ENCODE measurements around the gene ATAD3B.
"Not testable (repeated sequence)": the region's sequence is repeated elsewhere in the genome, so short reads cannot be mapped to it uniquely, and the experiment has no call there.

ATAD3B gene

DNA sequence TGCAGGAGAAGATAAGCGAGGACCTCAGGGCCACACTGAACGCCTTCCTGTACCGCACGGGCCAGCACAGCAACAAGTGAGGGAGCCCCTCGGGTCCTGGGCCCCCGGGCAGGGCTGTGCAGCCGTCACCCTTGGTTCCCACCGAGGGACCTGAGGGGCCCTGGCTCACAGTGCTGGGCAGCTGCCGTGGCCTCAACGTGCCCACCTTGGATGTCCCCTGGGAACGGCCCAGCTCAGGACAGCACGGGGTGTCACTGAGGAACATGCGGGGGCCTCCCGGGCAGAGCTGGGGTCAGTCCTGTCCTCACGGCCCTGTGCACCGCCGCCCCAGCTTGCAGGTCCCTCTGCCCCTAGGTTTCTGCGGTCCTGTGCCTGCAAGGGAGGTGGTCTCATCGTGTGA lies 12.4 kb upstream of the ATAD3B start:
- H3K4me1 ChIP-seq (ENCODE audit: control extremely low read depth in 1 of 4, control insufficient read depth in 4 of 4, insufficient read depth in 4 of 4, low read length in 3 of 4) = peaks cover 0 to 21% (median 9%) of the 10 kb centered on the region in 4 experiments
- H3K27ac ChIP-seq (ENCODE audit: insufficient read depth in 1 of 2, low read depth in 1 of 2, low read length in 2 of 2, poor library complexity in 1 of 2, severe bottlenecking in 2 of 2); H3K36me3 ChIP-seq (ENCODE audit: control insufficient read depth in 4 of 4, insufficient read depth in 4 of 4, low read length in 3 of 4); H3K27me3 ChIP-seq (replicated peaks in 2 of 5; ENCODE audit: control insufficient read depth in 4 of 5, insufficient read depth in 5 of 5, low read length in 4 of 5); H3K9me3 ChIP-seq (ENCODE audit: control extremely low read depth in 1 of 5, control insufficient read depth in 4 of 5, insufficient read depth in 2 of 5, low read depth in 1 of 5, low read length in 4 of 5); CTCF ChIA-PET; H3K4me3 ChIP-seq (ENCODE audit: control insufficient read depth in 1 of 7, extremely low read depth in 1 of 7, insufficient read depth in 4 of 7, low read depth in 2 of 7, low read length in 6 of 7); DNase-seq; POLR2A ChIA-PET: not testable (repeated sequence)
- 96% methylated on average over 4 of the region's 19 CpGs for WGBS (ENCODE audit: insufficient coverage)

DNA sequence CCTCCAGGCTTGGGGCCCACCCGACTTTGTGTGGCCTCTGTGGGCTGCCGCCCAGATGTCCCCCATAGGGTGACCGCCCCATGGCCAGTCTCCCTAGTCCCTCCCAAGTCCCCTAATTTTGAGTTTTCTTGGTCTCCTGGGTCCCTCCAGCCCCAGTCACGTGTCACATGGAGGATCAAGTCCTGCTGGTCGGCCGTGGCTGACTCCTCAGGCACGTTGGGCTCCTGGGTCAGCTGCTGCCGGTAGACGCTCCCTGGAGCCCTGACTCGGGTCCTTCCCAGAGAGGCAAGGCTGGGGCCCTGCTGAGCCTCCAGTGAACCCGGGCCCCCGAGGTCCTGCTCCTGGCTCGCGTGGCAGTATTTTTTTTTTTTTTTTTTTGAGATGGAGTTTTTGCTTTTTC lies 11.9 kb upstream of the ATAD3B start:
- DNase-seq; H3K9me3 ChIP-seq (ENCODE audit: control extremely low read depth in 1 of 5, control insufficient read depth in 4 of 5, insufficient read depth in 2 of 5, low read depth in 1 of 5, low read length in 4 of 5); H3K4me3 ChIP-seq (ENCODE audit: control insufficient read depth in 1 of 7, extremely low read depth in 1 of 7, insufficient read depth in 4 of 7, low read depth in 2 of 7, low read length in 6 of 7); POLR2A ChIA-PET; H3K27me3 ChIP-seq (replicated peaks in 2 of 5; ENCODE audit: control insufficient read depth in 4 of 5, insufficient read depth in 5 of 5, low read length in 4 of 5); H3K27ac ChIP-seq (ENCODE audit: insufficient read depth in 1 of 2, low read depth in 1 of 2, low read length in 2 of 2, poor library complexity in 1 of 2, severe bottlenecking in 2 of 2); CTCF ChIA-PET; H3K36me3 ChIP-seq (ENCODE audit: control insufficient read depth in 4 of 4, insufficient read depth in 4 of 4, low read length in 3 of 4): not testable (repeated sequence)
- WGBS (ENCODE audit: insufficient coverage) = 94% methylated on average over 8 of the region's 14 CpGs
- peaks cover 0 to 21% (median 9%) of the 10 kb centered on the region in 4 experiments for H3K4me1 ChIP-seq (ENCODE audit: control extremely low read depth in 1 of 4, control insufficient read depth in 4 of 4, insufficient read depth in 4 of 4, low read length in 3 of 4)

DNA sequence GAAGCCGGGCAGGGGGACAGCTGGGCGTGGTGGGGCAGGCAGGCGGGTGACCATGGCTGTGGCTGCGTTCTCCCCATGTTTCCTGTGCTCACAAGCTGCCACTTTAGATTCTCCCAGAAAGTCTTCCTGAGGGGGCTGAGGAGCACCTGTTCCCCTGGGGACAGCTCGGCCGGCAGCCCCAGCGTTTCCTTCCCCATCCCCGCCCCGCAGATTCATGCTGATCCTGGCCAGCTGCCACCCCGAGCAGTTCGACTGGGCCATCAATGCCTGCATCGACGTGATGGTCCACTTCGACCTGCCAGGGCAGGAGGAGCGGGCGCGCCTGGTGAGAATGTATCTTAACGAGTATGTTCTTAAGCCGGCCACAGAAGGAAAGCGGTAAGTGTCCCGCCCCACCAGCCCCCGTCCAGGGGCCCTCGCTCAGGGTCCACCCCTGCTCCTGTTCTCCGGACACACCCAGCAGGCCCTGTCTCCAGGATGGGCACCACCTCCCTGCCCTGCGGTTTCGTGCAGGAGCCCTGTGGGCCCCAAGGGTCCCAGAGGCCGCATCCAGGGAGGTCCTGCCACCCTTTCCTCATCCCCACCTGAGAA lies 10.9 kb upstream of the ATAD3B start:
- 27% methylated on average over 25 of the region's 27 CpGs for WGBS (ENCODE audit: insufficient coverage)
- POLR2A ChIA-PET = no interaction called here
- Histone ChIP-seq H3K4me1 (ENCODE audit: control extremely low read depth in 1 of 4, control insufficient read depth in 4 of 4, insufficient read depth in 4 of 4, low read length in 3 of 4) (peaks cover 0 to 21% (median 9%) of the 10 kb centered on the region in 4 experiments), H3K36me3 (ENCODE audit: control insufficient read depth in 4 of 4, insufficient read depth in 4 of 4, low read length in 3 of 4) (no peaks in the 10 kb centered on the region), H3K27ac (ENCODE audit: insufficient read depth in 1 of 2, low read depth in 1 of 2, low read length in 2 of 2, poor library complexity in 1 of 2, severe bottlenecking in 2 of 2) (no peak overlapping the region), H3K27me3 (replicated peaks in 2 of 5; ENCODE audit: control insufficient read depth in 4 of 5, insufficient read depth in 5 of 5, low read length in 4 of 5) (peaks cover 0 to 2% (median 0%) of the 10 kb centered on the region in 5 experiments), H3K9me3 (ENCODE audit: control extremely low read depth in 1 of 5, control insufficient read depth in 4 of 5, insufficient read depth in 2 of 5, low read depth in 1 of 5, low read length in 4 of 5) (no peaks in the 10 kb centered on the region), H3K4me3 (ENCODE audit: control insufficient read depth in 1 of 7, extremely low read depth in 1 of 7, insufficient read depth in 4 of 7, low read depth in 2 of 7, low read length in 6 of 7) (peak overlapping the region in 1 of 7 experiments; percentile 7)
- DNase-seq = peak in 1 of 3 donors; percentile 31
- CTCF ChIA-PET = interaction anchor here (0.8 kb wide), 1 partner anchor 9 kb away, joined by 5 read pairs; no protein-coding TSS in a partner anchor

DNA sequence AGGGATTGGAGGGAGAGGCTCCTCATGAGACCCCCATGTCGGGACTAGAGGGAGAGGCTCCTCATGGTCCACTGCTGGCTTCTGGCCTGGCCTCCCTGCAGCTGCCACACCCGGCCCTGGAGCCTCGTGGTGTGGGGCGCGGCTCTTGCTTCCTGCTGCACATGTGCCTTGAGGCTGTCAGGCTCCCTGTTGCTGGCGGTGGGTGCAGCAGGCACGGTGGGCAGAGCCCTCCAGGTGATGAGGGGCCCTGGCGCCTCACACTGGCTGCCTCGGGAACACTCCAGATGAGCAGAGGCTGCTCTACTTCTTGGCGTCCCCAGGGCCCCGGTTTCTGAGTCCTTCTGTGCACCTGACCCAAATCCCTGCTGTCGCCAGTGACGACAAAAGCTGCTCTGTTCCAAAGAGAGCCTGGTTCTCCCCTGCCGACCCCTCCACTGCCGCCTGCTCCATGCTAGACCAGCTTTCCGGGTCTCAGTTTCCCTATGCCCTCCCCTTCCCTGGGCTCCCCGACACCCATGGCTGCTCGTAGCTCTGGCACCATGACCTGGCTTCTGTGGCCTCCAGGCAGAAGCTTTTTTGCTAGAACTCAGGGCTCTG lies 9.7 kb upstream of the ATAD3B start:
- Histone ChIP-seq H3K27ac (ENCODE audit: insufficient read depth in 1 of 2, low read depth in 1 of 2, low read length in 2 of 2, poor library complexity in 1 of 2, severe bottlenecking in 2 of 2) (no peak overlapping the region), H3K36me3 (ENCODE audit: control insufficient read depth in 4 of 4, insufficient read depth in 4 of 4, low read length in 3 of 4) (no peaks in the 10 kb centered on the region), H3K27me3 (replicated peaks in 2 of 5; ENCODE audit: control insufficient read depth in 4 of 5, insufficient read depth in 5 of 5, low read length in 4 of 5) (peaks cover 0 to 2% (median 0%) of the 10 kb centered on the region in 5 experiments), H3K4me1 (ENCODE audit: control extremely low read depth in 1 of 4, control insufficient read depth in 4 of 4, insufficient read depth in 4 of 4, low read length in 3 of 4) (peaks cover 0 to 21% (median 9%) of the 10 kb centered on the region in 4 experiments), H3K4me3 (ENCODE audit: control insufficient read depth in 1 of 7, extremely low read depth in 1 of 7, insufficient read depth in 4 of 7, low read depth in 2 of 7, low read length in 6 of 7) (no peak overlapping the region), H3K9me3 (ENCODE audit: control extremely low read depth in 1 of 5, control insufficient read depth in 4 of 5, insufficient read depth in 2 of 5, low read depth in 1 of 5, low read length in 4 of 5) (no peaks in the 10 kb centered on the region)
- 73% methylated on average over 17 of the region's 18 CpGs for WGBS (ENCODE audit: insufficient coverage)
- ChIA-PET CTCF (interaction anchor here (0.8 to 1.5 kb wide), 2 partner anchors 21 to 43 kb away, joined by 3 to 5 read pairs; no protein-coding TSS in a partner anchor), POLR2A (no interaction called here)
- DNase-seq = peak in 1 of 3 donors; percentile 30

DNA sequence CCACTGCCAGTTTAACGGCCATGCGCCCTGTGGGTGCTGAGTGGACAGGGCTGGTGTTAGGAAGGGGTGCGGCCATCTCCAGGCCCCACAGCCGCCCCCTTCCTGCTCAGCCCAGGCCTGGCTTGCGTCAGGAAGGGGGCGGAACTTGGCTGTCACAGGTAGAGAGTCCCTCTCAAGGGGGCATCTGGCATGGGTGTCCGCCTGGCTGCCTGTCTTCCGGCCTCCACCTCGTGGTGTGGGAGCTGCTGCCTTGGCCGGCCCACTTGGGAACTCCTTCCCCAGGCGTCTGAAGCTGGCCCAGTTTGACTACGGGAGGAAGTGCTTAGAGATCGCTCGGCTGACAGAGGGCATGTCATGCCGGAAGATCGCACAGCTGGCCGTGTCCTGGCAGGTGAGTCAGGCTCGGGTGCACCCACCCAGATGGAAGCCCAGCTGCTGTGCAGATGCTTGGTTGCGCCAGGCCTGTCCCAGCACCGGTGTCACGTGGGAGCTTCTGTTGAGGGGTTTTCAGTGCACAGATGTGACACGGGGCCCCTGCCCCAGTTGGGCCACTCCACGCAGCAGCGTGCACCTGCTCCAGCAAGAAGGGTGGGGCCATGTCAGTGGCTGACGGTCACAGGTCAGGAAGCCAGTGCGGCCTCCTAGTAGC lies 9.1 kb upstream of the ATAD3B start:
- H3K27ac ChIP-seq (ENCODE audit: insufficient read depth in 1 of 2, low read depth in 1 of 2, low read length in 2 of 2, poor library complexity in 1 of 2, severe bottlenecking in 2 of 2) = no peak overlapping the region
- peak in 2 of 3 donors; percentile 47 to 66 for DNase-seq
- ChIA-PET CTCF (interaction anchor here (0.8 to 2.1 kb wide), 3 partner anchors 21 to 42 kb away, joined by 3 to 8 read pairs (median 5); no protein-coding TSS in a partner anchor), POLR2A (no interaction called here)
- peaks cover 0 to 21% (median 9%) of the 10 kb centered on the region in 4 experiments for H3K4me1 ChIP-seq (ENCODE audit: control extremely low read depth in 1 of 4, control insufficient read depth in 4 of 4, insufficient read depth in 4 of 4, low read length in 3 of 4)
- peak overlapping the region in 1 of 7 experiments; percentile 16 for H3K4me3 ChIP-seq (ENCODE audit: control insufficient read depth in 1 of 7, extremely low read depth in 1 of 7, insufficient read depth in 4 of 7, low read depth in 2 of 7, low read length in 6 of 7)
- no peaks in the 10 kb centered on the region for H3K9me3 ChIP-seq (ENCODE audit: control extremely low read depth in 1 of 5, control insufficient read depth in 4 of 5, insufficient read depth in 2 of 5, low read depth in 1 of 5, low read length in 4 of 5)
- peaks cover 0 to 2% (median 0%) of the 10 kb centered on the region in 5 experiments for H3K27me3 ChIP-seq (replicated peaks in 2 of 5; ENCODE audit: control insufficient read depth in 4 of 5, insufficient read depth in 5 of 5, low read length in 4 of 5)
- H3K36me3 ChIP-seq (ENCODE audit: control insufficient read depth in 4 of 4, insufficient read depth in 4 of 4, low read length in 3 of 4) = no peaks in the 10 kb centered on the region
- 83% methylated on average over 23 of the region's 26 CpGs for WGBS (ENCODE audit: insufficient coverage)

DNA sequence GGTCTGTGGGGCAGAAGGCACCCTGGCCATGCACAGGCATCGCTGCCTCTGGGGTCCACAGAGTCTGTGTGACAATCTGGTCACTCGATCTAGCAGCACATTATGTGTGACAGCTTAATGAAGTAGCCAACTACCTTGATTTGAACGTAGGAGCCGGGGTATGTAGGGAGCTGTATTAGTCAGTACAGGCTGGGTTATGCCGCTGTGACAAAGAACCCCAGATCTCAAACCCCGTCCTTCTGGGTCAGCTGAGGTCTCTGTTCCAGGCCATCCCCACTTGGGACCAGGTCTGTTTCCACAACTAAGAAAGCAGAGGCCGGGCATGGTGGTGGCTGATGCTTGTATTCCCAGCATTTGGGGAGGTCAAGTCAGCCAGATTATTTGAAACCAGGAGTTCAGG lies 8.3 kb upstream of the ATAD3B start:
- no peak for DNase-seq
- H3K27ac ChIP-seq (ENCODE audit: insufficient read depth in 1 of 2, low read depth in 1 of 2, low read length in 2 of 2, poor library complexity in 1 of 2, severe bottlenecking in 2 of 2) = no peak overlapping the region
- H3K9me3 ChIP-seq (ENCODE audit: control extremely low read depth in 1 of 5, control insufficient read depth in 4 of 5, insufficient read depth in 2 of 5, low read depth in 1 of 5, low read length in 4 of 5) = no peaks in the 10 kb centered on the region
- H3K4me3 ChIP-seq (ENCODE audit: control insufficient read depth in 1 of 7, extremely low read depth in 1 of 7, insufficient read depth in 4 of 7, low read depth in 2 of 7, low read length in 6 of 7) = no peak overlapping the region
- peaks cover 0 to 21% (median 9%) of the 10 kb centered on the region in 4 experiments for H3K4me1 ChIP-seq (ENCODE audit: control extremely low read depth in 1 of 4, control insufficient read depth in 4 of 4, insufficient read depth in 4 of 4, low read length in 3 of 4)
- POLR2A ChIA-PET = interaction anchor here (0.6 kb wide), 1 partner anchor 13 kb away, joined by 3 read pairs; no protein-coding TSS in a partner anchor
- CTCF ChIA-PET = interaction anchor here (1.5 to 2.1 kb wide), 2 partner anchors 22 to 42 kb away, joined by 5 to 8 read pairs; no protein-coding TSS in a partner anchor
- no peaks in the 10 kb centered on the region for H3K36me3 ChIP-seq (ENCODE audit: control insufficient read depth in 4 of 4, insufficient read depth in 4 of 4, low read length in 3 of 4)
- H3K27me3 ChIP-seq (replicated peaks in 2 of 5; ENCODE audit: control insufficient read depth in 4 of 5, insufficient read depth in 5 of 5, low read length in 4 of 5) = peaks cover 0 to 2% (median 0%) of the 10 kb centered on the region in 5 experiments
- 100% methylated on average over 4 of the region's 7 CpGs for WGBS (ENCODE audit: insufficient coverage)
